ENCODE measurements around the gene CDK4. TPM values are rescaled to one million over a fixed set of nuclear protein-coding genes. Genes with fewer than 3 reads are reported as not detected.

The CDK4 gene
- total RNA-seq, 1 experiment from 2014 or later = 218 TPM

GRCh38 chr12:57708296-57708695 is 43.8 kb downstream of the CDK4 start:
- no peak overlapping the region for H2BK5ac ChIP-seq (ENCODE audit: insufficient read length, low read length)

More at GRCh38 chr12:57708296-57708695, 43.8 kb downstream of the CDK4 start:
- no peak overlapping the region for H4K8ac ChIP-seq (replicated peaks; ENCODE audit: insufficient read length, low read depth, low read length)
- no peaks in the 10 kb centered on the region for H3K4me1 ChIP-seq (ENCODE audit: insufficient read depth, low read length)
- H3K9ac ChIP-seq (ENCODE audit: extremely low read depth, insufficient read length, low read length) = no peak overlapping the region
- WGBS (ENCODE audit: extremely low coverage, insufficient read length, low lambda C conversion rate) = no CpG with 5 or more reads among the region's 2 CpGs
- no peaks in the 10 kb centered on the region for H3K23me2 ChIP-seq (ENCODE audit: insufficient read length, low read depth, low read length, poor library complexity, severe bottlenecking)
- H2AFZ ChIP-seq (ENCODE audit: low read length) = no peak overlapping the region
- Mint-ChIP-seq H3K27ac (no peak overlapping the region), H3K27me3 (ENCODE audit: low read depth) (no peaks in the 10 kb centered on the region), H3K9me3 (0 out of 5 replicates have a peak, but pooled peaks cover 0 to 3% of the 10 kb centered on the region in 2 experiments), H3K4me3 (no peak overlapping the region), H3K4me1 (no peaks in the 10 kb centered on the region), H3K36me3 (ENCODE audit: insufficient read depth in 1 of 3, low read depth in 3 of 3) (peaks cover 7 to 22% (median 11%) of the 10 kb centered on the region in 3 experiments)
- no peak overlapping the region for H3K18ac ChIP-seq (ENCODE audit: insufficient read length, low read depth, low read length)
- H4K20me1 ChIP-seq (ENCODE audit: control insufficient read depth, insufficient read depth, insufficient read length) = no peaks in the 10 kb centered on the region
- DNase-seq = no peak
- H3K79me2 ChIP-seq (ENCODE audit: insufficient read depth, low read length) = no peaks in the 10 kb centered on the region
- H3K27ac ChIP-seq (ENCODE audit: insufficient read length, low read depth, low read length) = no peak overlapping the region
- no peaks in the 10 kb centered on the region for H3K79me1 ChIP-seq (ENCODE audit: insufficient read depth, low read depth, low read length, poor library complexity, severe bottlenecking)
- no peak overlapping the region for H4K5ac ChIP-seq (ENCODE audit: insufficient read length, low read depth, low read length)
- no peak overlapping the region for H4K91ac ChIP-seq (ENCODE audit: insufficient read length, low read depth, low read length)
- no peak for TF ChIP-seq CTCF (conservative IDR thresholded peaks at IDR 0.05)
- no peak overlapping the region for H3T11ph ChIP-seq (ENCODE audit: low read length)
- H2BK20ac ChIP-seq (ENCODE audit: low read depth, low read length, poor library complexity, severe bottlenecking) = no peak overlapping the region
- H2BK12ac ChIP-seq (ENCODE audit: insufficient read length, low read depth, low read length) = no peak overlapping the region
- no peak overlapping the region for H2AK5ac ChIP-seq (ENCODE audit: insufficient read length, low read length)
- no peaks in the 10 kb centered on the region for H3K27me3 ChIP-seq (ENCODE audit: insufficient read depth, low read length)
- no peaks in the 10 kb centered on the region for H3K9me3 ChIP-seq (ENCODE audit: control insufficient read depth, low read depth, low read length)
- no peak overlapping the region for H2BK15ac ChIP-seq (ENCODE audit: low read depth, low read length)
- no peak overlapping the region for H3K4ac ChIP-seq (ENCODE audit: low read depth, low read length)
- no peak overlapping the region for H2BK120ac ChIP-seq (ENCODE audit: low read depth, low read length, poor library complexity, severe bottlenecking)
- no peak overlapping the region for H3K14ac ChIP-seq (ENCODE audit: insufficient read depth, low read length)
- H3K4me2 ChIP-seq (ENCODE audit: insufficient read depth, insufficient read length, low read length) = no peak overlapping the region
- no peak overlapping the region for H3K23ac ChIP-seq (ENCODE audit: insufficient read length, low read depth, low read length)
- no peak overlapping the region for H3K56ac ChIP-seq (ENCODE audit: insufficient read length, low read depth, low read length)

All from H9 (cell line).